ENCODE results near the gene CNIH4. TPM values are rescaled to one million over a fixed set of nuclear protein-coding genes. Genes with fewer than 3 reads are reported as not detected.
"Not testable (repeated sequence)": the region's sequence is repeated elsewhere in the genome, so short reads cannot be mapped to it uniquely, and the experiment has no call there.

CNIH4 gene
- total RNA-seq, 6 experiments from 2014 or later, result 9.9 to 22.1 (median 18.1) TPM

DNA sequence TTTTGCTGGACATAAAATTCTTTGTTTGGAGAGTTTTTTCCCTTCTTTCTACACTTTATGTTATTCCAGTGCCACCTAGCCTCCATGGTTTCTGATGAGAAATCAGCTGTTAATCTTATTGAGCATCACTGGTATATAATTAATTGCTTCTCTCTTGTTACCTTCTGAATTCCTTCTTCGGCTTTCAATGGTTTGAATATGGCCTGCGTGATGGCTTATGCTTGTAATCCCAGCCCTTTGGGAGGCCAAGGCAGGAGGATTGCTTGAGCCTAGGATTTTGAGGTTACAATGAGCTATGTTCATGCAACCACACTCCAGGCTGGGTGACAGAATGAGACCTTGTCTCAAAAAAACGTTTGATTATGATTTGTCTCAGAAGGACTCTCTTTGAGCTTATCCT is 13.0 kb upstream of the CNIH4 start:
- Histone ChIP-seq H3K4me3 (no peak overlapping the region), H3K27ac (no peak overlapping the region), H3K36me3 (no peaks in the 10 kb centered on the region), H3K27me3 (no peaks in the 10 kb centered on the region), H3K4me1 (no peaks in the 10 kb centered on the region), H3K9me3 (peaks cover 0 to 8% (median 0%) of the 10 kb centered on the region in 4 donors)
- intact Hi-C loops (cut with DNase I), result no loop called here
- no peak for TF ChIP-seq POLR2A (IDR thresholded peaks at IDR 0.05)
- TF ChIP-seq CTCF (IDR thresholded peaks at IDR 0.05), result no peak
- WGBS (ENCODE audit: insufficient coverage, low coverage, low lambda C conversion rate, missing lambda C conversion rate), result 46% methylated on average over 3 of the region's 3 CpGs
- ATAC-seq (no peak), DNase-seq (no peak)

GRCh38 chr1:224348137-224348536 is 8.5 kb upstream of the CNIH4 start:
- no peaks in the 10 kb centered on the region for H3K27me3 ChIP-seq
- 75% methylated on average over 2 of the region's 2 CpGs for WGBS (ENCODE audit: insufficient coverage, low coverage, low lambda C conversion rate, missing lambda C conversion rate)
- H3K4me1 ChIP-seq, result no peaks in the 10 kb centered on the region
- H3K9me3 ChIP-seq, result peaks cover 0 to 8% (median 0%) of the 10 kb centered on the region in 4 donors
- ATAC-seq, result no peak
- no peak for DNase-seq
- intact Hi-C loops (cut with DNase I), result no loop called here
- H3K4me3 ChIP-seq, result no peak overlapping the region
- H3K36me3 ChIP-seq, result no peaks in the 10 kb centered on the region
- TF ChIP-seq CTCF (IDR thresholded peaks at IDR 0.05), result no peak
- TF ChIP-seq POLR2A (IDR thresholded peaks at IDR 0.05), result no peak
- H3K27ac ChIP-seq, result no peak overlapping the region

- peak in 1 of 3 donors; percentile 18 for DNase-seq
- no CpG with 5 or more reads among the region's 30 CpGs for WGBS (ENCODE audit: insufficient coverage, low coverage, low lambda C conversion rate, missing lambda C conversion rate)
Observed at GRCh38 chr1:224349716-224350115, 7.0 kb upstream of the CNIH4 start.

GRCh38 chr1:224352436-224353085 is 4.1 kb upstream of the CNIH4 start:
- H3K4me1 ChIP-seq; H3K27ac ChIP-seq; H3K9me3 ChIP-seq; DNase-seq; ATAC-seq; H3K4me3 ChIP-seq; H3K27me3 ChIP-seq; H3K36me3 ChIP-seq; intact Hi-C loops (cut with DNase I): not testable (repeated sequence)
- 96% methylated on average over 12 of the region's 49 CpGs for WGBS (ENCODE audit: insufficient coverage, low coverage, low lambda C conversion rate, missing lambda C conversion rate)

More at GRCh38 chr1:224349716-224350115, 7.0 kb upstream of the CNIH4 start:
- H3K27me3 ChIP-seq; ATAC-seq; H3K27ac ChIP-seq; H3K9me3 ChIP-seq; H3K4me3 ChIP-seq; H3K4me1 ChIP-seq; intact Hi-C loops (cut with DNase I); H3K36me3 ChIP-seq: not testable (repeated sequence)

DNA sequence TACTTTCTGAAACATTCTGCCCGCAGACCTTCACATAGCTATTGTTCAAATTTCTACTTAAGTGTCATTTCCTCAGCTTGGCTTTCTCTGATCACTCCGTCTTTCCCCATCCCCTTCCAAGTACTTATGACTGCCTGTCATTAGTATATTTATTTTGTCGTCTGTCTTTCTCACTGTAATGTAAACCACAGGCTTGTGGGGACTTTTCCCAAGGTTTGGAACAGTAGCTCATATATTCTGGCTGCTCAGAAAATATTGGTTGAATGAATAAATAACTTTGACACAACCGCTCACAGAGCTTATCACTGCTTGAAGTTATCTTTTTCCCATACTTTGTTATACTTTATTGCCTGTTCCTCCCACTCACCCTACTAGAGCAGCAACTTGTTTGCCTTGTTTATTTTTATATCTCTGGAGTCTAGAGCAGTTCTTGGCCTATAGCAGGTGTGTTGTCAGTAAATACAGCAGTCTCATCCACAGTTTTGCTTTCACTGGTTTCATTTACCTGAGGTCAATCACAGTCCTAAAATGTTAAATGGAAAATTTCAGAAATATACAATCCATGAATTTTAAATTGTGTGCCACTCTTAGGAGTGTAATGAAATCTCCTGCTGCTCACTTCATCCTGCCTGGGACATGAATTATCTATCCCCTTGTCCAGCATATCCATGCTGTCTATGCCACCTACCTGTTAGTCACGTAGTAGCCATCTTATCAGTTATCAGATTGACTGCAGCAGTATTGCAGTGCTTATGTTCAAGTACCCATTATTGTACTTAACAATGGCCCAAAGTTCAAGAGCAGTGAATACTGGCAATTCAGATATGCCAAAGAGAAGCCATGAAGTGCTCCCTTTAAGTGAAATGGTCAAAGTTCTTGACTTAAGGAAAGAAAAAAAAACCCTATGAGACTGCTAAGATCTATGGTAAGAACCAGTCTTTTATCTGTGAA is 2.4 kb upstream of the CNIH4 start:
- intact Hi-C loops (cut with DNase I), result no loop called here
- Histone ChIP-seq H3K27ac (no peak overlapping the region), H3K27me3 (no peaks in the 10 kb centered on the region), H3K9me3 (no peaks in the 10 kb centered on the region), H3K4me1 (peaks cover 0 to 8% (median 3%) of the 10 kb centered on the region in 4 donors), H3K36me3 (no peaks in the 10 kb centered on the region), H3K4me3 (no peak overlapping the region)
- TF ChIP-seq CTCF (IDR thresholded peaks at IDR 0.05) (no peak), POLR2A (IDR thresholded peaks at IDR 0.05) (no peak)
- DNase-seq (no peak), ATAC-seq (no peak)
- WGBS (ENCODE audit: insufficient coverage, low coverage, low lambda C conversion rate, missing lambda C conversion rate), result 76% methylated on average over 5 of the region's 5 CpGs

Measured in right lobe of liver (tissue), 6 donors.